ENCODE results near the gene VAV3. TPM values are rescaled to one million over a fixed set of nuclear protein-coding genes. Genes with fewer than 3 reads are reported as not detected.
"Not testable (repeated sequence)": the region's sequence is repeated elsewhere in the genome, so short reads cannot be mapped to it uniquely, and the experiment has no call there.

VAV3 gene
- total RNA-seq, 1 donor from 2014 or later: 2.5 TPM

- intact Hi-C loops (cut with micrococcal nuclease): no loop called here
Observed at GRCh38 chr1:107657356-107657755, 307.6 kb downstream of the VAV3 start.

GRCh38 chr1:107653765-107654164 is 311.2 kb downstream of the VAV3 start:
- intact Hi-C loops (cut with micrococcal nuclease): no loop called here

DNA sequence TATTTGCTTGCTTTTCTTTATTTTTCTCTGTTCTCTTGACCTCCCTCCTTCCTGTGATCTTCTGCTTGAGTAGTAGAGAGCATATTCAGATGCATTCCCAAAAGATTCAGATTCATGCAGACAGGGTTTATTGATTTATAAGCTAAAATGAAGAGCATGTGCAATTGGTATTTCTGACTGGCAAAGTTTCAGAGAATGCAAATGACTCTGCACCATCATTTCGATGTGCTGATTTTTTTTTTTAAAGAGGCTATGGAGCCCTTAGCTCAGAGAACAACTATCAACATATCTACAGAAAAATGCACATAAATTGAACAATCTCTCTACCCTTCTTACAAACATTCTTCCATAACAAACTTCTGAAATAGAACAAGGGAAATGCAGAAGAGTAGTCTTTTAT is 312.0 kb downstream of the VAV3 start:
- intact Hi-C loops (cut with micrococcal nuclease): no loop called here

- intact Hi-C loops (cut with micrococcal nuclease): not testable (repeated sequence)
Observed at GRCh38 chr1:107650825-107651224, 314.2 kb downstream of the VAV3 start.

DNA sequence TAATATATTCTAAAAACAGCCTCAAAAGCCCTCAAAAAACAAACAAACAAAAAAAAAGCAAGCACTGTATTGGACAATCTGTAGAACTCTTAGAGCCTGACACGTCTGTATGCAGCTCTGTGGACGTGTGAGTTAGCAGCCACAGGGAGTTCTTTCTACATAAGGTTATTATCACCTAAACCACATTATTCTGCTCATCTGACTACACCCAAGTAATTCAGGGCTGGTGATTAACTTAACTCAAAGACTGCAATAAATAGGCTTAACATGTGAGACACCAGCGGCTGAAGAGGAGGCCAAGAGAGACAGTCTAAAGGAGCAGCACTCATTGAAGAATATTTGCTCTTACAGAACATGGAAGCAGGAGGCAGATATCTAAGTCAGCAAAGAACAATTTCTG is 316.0 kb downstream of the VAV3 start:
- intact Hi-C loops (cut with micrococcal nuclease): no loop called here

- intact Hi-C loops (cut with micrococcal nuclease): no loop called here
Observed at GRCh38 chr1:107648071-107648470, 316.9 kb downstream of the VAV3 start.

GRCh38 chr1:107647012-107647411 is 318.0 kb downstream of the VAV3 start:
- intact Hi-C loops (cut with micrococcal nuclease): no loop called here

- intact Hi-C loops (cut with micrococcal nuclease): no loop called here
Observed at GRCh38 chr1:107643766-107644165, 321.2 kb downstream of the VAV3 start.

DNA sequence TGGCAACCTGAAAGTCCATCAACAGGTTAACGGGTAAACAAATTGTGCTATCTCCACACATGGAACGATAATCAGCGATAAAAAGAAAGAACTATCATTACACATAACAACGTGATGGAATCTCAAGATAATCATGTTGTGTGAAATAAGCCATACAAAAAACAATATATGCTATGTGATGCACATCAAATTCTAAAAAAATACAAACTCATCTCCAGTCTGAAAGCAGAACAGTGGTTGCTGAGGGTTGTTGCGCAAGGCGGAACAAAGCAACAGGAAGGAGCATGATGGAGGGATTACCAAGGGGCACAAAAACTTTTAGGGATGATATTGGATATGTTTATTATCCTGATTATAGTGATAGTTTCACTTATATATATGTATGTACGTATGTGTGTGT is 324.8 kb downstream of the VAV3 start:
- intact Hi-C loops (cut with micrococcal nuclease): no loop called here

DNA sequence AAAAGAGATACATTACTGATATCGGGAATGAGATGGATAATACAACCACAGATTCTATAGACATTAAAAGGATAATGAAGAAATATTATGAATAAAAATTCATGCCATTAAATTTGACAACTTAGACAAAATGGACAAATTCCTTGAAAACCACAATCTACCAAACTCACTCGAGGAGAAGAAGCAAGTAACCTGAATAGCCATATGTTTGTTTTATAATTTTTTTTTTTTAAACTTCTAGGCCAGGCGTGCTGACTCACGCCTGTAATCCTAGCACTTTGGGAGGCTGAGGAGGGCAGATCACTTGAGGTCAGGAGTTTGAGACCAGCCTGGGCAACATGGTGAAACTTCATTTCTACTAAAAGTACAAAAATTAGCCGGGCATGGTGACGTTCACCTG is 327.9 kb downstream of the VAV3 start:
- intact Hi-C loops (cut with micrococcal nuclease): no loop called here

GRCh38 chr1:107633596-107633995 is 331.4 kb downstream of the VAV3 start:
- intact Hi-C loops (cut with micrococcal nuclease): no loop called here

DNA sequence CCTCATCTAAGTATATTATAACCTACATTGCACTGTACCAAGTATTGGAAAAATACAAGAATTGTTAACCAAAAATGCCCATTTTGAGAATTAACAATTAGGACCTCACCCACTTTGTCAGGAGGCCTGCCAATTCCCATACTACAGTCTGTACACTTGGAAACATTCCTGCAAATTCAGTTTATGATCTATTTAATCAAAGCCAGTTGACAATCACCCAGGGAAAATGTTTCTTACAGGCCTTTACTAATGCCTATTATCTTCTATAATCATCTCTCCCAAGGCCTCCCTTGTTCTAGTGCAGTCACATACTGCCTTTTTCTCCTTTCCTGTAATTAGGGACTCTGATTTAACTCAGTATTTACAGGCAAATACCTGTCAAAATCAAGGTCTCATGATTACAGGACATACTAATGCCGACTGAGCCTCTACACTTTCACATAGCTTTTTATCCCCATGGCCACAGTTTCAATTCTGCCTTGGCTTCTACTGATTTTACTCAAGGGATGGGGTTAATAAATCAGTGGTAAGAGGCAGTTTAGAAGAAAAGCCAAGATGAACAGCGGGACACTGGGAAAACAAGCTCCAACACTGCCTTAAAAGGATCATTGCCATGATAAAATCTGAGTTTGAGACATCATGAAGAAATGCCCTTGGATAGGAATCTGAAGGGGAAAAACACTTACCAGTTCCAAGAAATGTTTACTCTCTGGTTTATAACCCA is 338.7 kb downstream of the VAV3 start:
- intact Hi-C loops (cut with micrococcal nuclease): no loop called here

DNA sequence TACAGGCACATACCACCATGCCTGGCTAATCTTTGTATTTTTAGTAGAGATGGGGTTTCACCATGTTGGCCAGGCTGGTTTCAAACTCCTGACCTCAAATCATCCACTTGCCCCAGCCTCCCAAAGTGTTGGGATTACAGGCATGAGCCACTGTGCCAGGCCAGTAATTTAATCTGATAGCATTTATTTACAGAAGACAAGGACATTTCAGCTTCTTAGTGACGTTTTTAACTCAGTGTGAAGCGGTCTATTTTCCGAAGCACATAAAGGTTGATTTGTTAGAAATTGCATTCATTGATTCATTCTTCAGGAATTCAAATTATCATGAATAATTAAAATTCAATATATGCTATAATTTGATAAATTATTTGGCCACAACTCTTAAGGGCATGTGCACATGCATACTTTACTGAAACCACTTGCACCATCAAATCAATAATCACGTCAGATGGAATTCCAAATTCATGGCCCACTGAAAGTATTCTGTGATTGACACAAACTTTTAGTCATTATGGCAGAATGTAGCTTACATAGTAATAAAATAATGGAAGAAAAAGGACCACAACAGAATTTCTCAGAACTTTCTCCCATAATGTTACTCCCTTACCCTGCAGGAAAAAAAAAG is 339.5 kb downstream of the VAV3 start:
- intact Hi-C loops (cut with micrococcal nuclease): no loop called here

GRCh38 chr1:107623431-107623830 is 341.5 kb downstream of the VAV3 start:
- intact Hi-C loops (cut with micrococcal nuclease): no loop called here

- intact Hi-C loops (cut with micrococcal nuclease): no loop called here
Observed at GRCh38 chr1:107622966-107623365, 342.0 kb downstream of the VAV3 start.

DNA sequence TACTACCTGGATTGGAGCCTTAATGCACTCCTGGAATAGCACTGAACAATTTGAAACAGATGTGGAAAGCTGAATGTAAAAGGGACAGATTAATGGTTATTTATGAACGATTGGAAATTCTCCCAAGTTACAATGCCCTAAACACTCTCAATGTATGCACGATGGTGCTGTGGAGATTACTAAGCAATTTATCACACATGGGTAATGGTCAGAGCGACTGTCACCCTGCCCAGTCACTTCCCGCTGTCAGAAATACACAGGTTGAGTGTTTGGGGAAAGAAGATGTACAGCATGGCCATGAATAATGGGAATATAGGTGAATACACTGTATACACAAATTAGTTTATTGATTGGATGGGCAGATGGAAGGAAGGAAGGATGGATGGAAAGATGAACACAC is 342.4 kb downstream of the VAV3 start:
- intact Hi-C loops (cut with micrococcal nuclease): no loop called here

DNA sequence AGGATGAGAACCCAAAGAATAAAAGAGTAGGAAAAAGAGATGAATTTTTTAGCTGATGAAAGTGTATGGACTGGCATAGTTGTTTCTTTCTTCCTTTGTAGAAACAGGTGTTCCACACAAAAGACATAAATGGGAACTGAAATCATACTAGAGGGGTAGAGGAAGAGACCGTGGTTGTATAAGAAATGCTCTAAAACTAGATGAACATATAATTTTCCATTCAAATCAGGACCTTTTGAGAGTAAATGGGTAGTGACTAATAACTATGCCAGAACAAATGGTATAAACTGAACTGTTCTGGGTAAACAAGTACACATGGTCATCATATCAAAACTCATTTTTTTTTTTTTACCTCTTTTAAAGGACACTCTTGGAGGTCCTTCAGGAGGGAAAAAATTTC is 344.2 kb downstream of the VAV3 start:
- intact Hi-C loops (cut with micrococcal nuclease): no loop called here

- intact Hi-C loops (cut with micrococcal nuclease): loop anchor here (5.0 kb wide), 1 partner anchor 981 kb away; no protein-coding TSS in a partner anchor
Observed at GRCh38 chr1:107618539-107618938, 346.4 kb downstream of the VAV3 start.

DNA sequence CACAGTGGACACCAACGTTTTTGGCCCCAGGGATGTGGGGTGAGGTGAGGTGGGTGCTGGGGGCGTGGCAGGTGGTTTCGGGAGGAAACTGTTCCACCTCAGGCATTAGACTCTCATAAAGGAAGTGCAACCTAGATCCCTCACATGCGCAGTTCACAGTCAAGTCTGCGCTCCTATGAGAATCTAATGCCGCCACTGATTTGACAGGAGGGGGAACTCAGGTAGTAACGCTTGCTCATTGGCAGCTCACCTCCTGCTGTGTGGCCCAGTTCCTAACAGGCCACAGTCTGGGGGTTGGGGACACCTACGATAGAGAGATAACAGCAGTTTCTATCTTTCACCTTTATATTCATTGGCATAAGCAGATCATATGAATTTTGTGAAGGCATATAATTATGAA is 347.1 kb downstream of the VAV3 start:
- intact Hi-C loops (cut with micrococcal nuclease): loop anchor here (5.0 kb wide), 1 partner anchor 981 kb away; no protein-coding TSS in a partner anchor

- intact Hi-C loops (cut with micrococcal nuclease): loop anchor here (5.0 kb wide), 1 partner anchor 980 kb away; no protein-coding TSS in a partner anchor
Observed at GRCh38 chr1:107617456-107617855, 347.5 kb downstream of the VAV3 start.

- intact Hi-C loops (cut with micrococcal nuclease): no loop called here
Observed at GRCh38 chr1:107609808-107610207, 355.2 kb downstream of the VAV3 start.

GRCh38 chr1:107604825-107605224 is 360.2 kb downstream of the VAV3 start:
- intact Hi-C loops (cut with micrococcal nuclease): no loop called here

DNA sequence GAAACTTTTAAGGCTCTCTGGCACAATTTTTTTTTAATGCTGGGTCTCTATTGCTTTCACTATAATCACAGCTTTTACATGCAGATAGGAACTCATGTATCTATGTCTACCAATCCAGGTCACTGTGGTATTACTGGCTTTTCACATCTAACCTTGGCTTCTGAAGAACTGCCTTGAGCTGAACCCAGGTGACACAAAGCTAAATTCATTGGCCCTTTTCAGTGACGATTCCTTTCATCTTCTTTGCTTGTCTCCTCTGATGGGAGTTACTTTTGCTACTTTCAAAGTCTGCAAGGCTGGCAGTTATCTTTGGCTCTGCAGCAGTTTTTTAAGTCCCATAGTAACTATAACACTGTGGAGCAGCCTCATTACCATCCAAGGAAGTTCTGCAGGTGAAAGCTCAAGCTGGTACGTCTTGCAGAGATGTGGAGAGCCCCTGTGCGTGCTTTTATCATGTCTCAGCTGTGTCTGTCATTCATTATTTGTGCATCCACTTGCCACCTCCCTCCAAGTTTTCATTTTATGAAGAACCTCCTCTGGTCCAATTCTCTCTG is 364.3 kb downstream of the VAV3 start:
- intact Hi-C loops (cut with micrococcal nuclease): no loop called here
